GM23338 (cell line): Measurements from ENCODE around the gene RAB11FIP3. TPM values are rescaled to one million over a fixed set of nuclear protein-coding genes. Genes with fewer than 3 reads are reported as not detected.

ENCODE experiments used
- ATAC-seq: fragments of 200-7000 bp; cut with Tn5 transposase; 3 replicates; pipeline ENCODE4 v1.9.1; 2020
- DNase-seq: peaks from one replicate; pipeline ENCODE4 v3.0.0-alpha.2; 2015; ENCODE audit warnings: low spot score
- H2AFZ ChIP-seq: fragments of 200-600 bp; sonication (generic); 2 replicates; pipeline ENCODE4 v1.8.0; 2016; ENCODE audit warnings: antibody characterized with exemption, mild to moderate bottlenecking, moderate library complexity
- H3F3A ChIP-seq: fragments of 200-600 bp; sonication (generic); replicated peaks from 2 replicates; pipeline ENCODE4 v1.8.0; 2017; ENCODE audit warnings: antibody characterized with exemption, mixed run types, low read depth
- H3K27ac ChIP-seq: fragments of 200-600 bp; sonication (generic); 2 replicates; pipeline ENCODE4 v1.6.1; 2016; ENCODE audit warnings: low read depth
- H3K27me3 ChIP-seq: fragments of 200-600 bp; sonication (generic); 2 replicates; pipeline ENCODE4 v1.8.0; 2016; ENCODE audit warnings: mild to moderate bottlenecking, mixed run types, moderate library complexity; ENCODE audit not compliant: insufficient read depth
- H3K36me3 ChIP-seq: fragments of 200-600 bp; sonication (generic); 2 replicates; pipeline ENCODE4 v1.8.0; 2016; ENCODE audit warnings: mild to moderate bottlenecking; ENCODE audit not compliant: insufficient read depth
- H3K4me1 ChIP-seq: fragments of 200-600 bp; sonication (generic); 2 replicates; pipeline ENCODE4 v1.8.0; 2016; ENCODE audit warnings: mild to moderate bottlenecking, moderate library complexity; ENCODE audit not compliant: insufficient read depth
- H3K4me2 ChIP-seq: fragments of 200-600 bp; sonication (generic); 2 replicates; pipeline ENCODE4 v1.7.1; 2017; ENCODE audit warnings: mixed run types
- H3K4me3 ChIP-seq: fragments of 200-600 bp; sonication (generic); 2 replicates; pipeline ENCODE4 v1.6.1; 2016; ENCODE audit warnings: mixed run types
- H3K79me2 ChIP-seq: fragments of 200-600 bp; sonication (generic); replicated peaks from 2 replicates; pipeline ENCODE4 v1.8.0; 2017; ENCODE audit warnings: mild to moderate bottlenecking; ENCODE audit not compliant: insufficient read depth
- H3K9me2 ChIP-seq: fragments of 200-600 bp; sonication (generic); 2 replicates; pipeline ENCODE4 v1.8.0; 2017; ENCODE audit not compliant: insufficient read depth
- H4K20me1 ChIP-seq: fragments of 200-600 bp; sonication (generic); replicated peaks from 2 replicates; pipeline ENCODE4 v1.8.0; 2017; ENCODE audit warnings: mild to moderate bottlenecking; ENCODE audit not compliant: insufficient read depth
- H3K27ac Mint-ChIP-seq: 2 replicates; pipeline ENCODE4 v1.8.0; 2020; ENCODE audit warnings: inconsistent platforms, mild to moderate bottlenecking, moderate library complexity, mixed read lengths
- H3K27me3 Mint-ChIP-seq: 3 replicates; pipeline ENCODE4 v1.8.0; 2022; ENCODE audit warnings: low read depth, mild to moderate bottlenecking, moderate library complexity, mixed read lengths, inconsistent platforms; ENCODE audit not compliant: insufficient read depth, poor library complexity
- H3K36me3 Mint-ChIP-seq: 3 replicates; pipeline ENCODE4 v1.8.0; 2021; ENCODE audit warnings: low read depth, mild to moderate bottlenecking, inconsistent platforms, moderate library complexity, mixed read lengths
- H3K4me1 Mint-ChIP-seq: 3 replicates; pipeline ENCODE4 v1.8.0; 2020; ENCODE audit warnings: mild to moderate bottlenecking, inconsistent platforms, mixed read lengths
- H3K4me3 Mint-ChIP-seq: 3 replicates; pipeline ENCODE4 v1.8.0; 2021; ENCODE audit warnings: moderate library complexity, mild to moderate bottlenecking, inconsistent platforms, mixed read lengths
- H3K9me3 Mint-ChIP-seq: 3 replicates; pipeline ENCODE4 v1.8.0; 2020; ENCODE audit warnings: moderate library complexity, mild to moderate bottlenecking, inconsistent platforms, mixed read lengths
- CREB1 ChIP-seq: fragments of 250-450 bp; sonication (Bioruptor Pico); IDR thresholded peaks from 2 replicates; pipeline ENCODE4 v1.5.0; 2020; ENCODE audit warnings: low read depth, mild to moderate bottlenecking, moderate library complexity
- EZH2 ChIP-seq: fragments of 200-600 bp; sonication (generic); IDR thresholded peaks from one replicate; pipeline ENCODE4 v1.8.0; 2017; ENCODE audit warnings: antibody characterized with exemption, mild to moderate bottlenecking, low read depth; ENCODE audit not compliant: unreplicated experiment
- EZH2phosphoT487 ChIP-seq: fragments of 200-600 bp; sonication (generic); IDR thresholded peaks from one replicate; pipeline ENCODE4 v1.8.1; 2018; ENCODE audit warnings: antibody characterized with exemption; ENCODE audit not compliant: unreplicated experiment
- JUNB ChIP-seq: IDR thresholded peaks from one replicate; pipeline ENCODE4 v1.6.1; 2016; ENCODE audit warnings: antibody characterized with exemption; ENCODE audit not compliant: unreplicated experiment
- NANOG ChIP-seq: IDR thresholded peaks from 2 replicates; pipeline ENCODE4 v1.6.1; 2016; ENCODE audit warnings: antibody characterized with exemption, borderline replicate concordance
- POLR2AphosphoS5 ChIP-seq: IDR thresholded peaks from 2 replicates; pipeline ENCODE4 v1.6.1; 2016; ENCODE audit warnings: antibody characterized with exemption, low read depth
- STAT1 ChIP-seq: IDR thresholded peaks from one replicate; pipeline ENCODE4 v1.6.1; 2016; ENCODE audit warnings: antibody characterized with exemption; ENCODE audit not compliant: unreplicated experiment
- polyA plus RNA-seq: library from polyadenylated mRNA; unstranded; fragments of >200 nt; fragmentation: Nextera tagmentation; extraction: Ambion mirVana; gene quantifications from 2 replicates; pipeline ENCODE4 v1.2.1, GENCODE V29; 2016
- total RNA-seq: library from RNA; depleted of rRNA; stranded (reverse); fragments of >200 nt; shearing (Covaris generic); gene quantifications from 2 replicates; pipeline ENCODE4 v1.2.3, GENCODE V29; 2014
- TF ChIP-seq, protein P1 (sequence below): IDR thresholded peaks from one replicate; pipeline ENCODE4 v1.6.1; 2018; ENCODE audit warnings: antibody characterized with exemption; ENCODE audit not compliant: unreplicated experiment
- TF ChIP-seq, protein P2 (sequence below), 2 experiments: fragments of 200-600 bp in 1 of 2; sonication (generic) in 1 of 2; conservative IDR thresholded peaks; 2 replicates each; pipeline versions ENCODE4 v1.5.1 to v1.6.1; 2016 to 2017; ENCODE audit warnings: antibody characterized with exemption in 2 of 2, low read depth in 2 of 2, mild to moderate bottlenecking in 2 of 2, moderate library complexity in 1 of 2
- TF ChIP-seq, protein P3 (sequence below): IDR thresholded peaks from 2 replicates; pipeline ENCODE4 v1.6.1; 2016; ENCODE audit warnings: antibody characterized with exemption
- TF ChIP-seq, protein P4 (sequence below): fragments of 250-450 bp; sonication (Bioruptor Pico); IDR thresholded peaks from 2 replicates; pipeline ENCODE4 v1.5.0; 2020; ENCODE audit warnings: mild to moderate bottlenecking, moderate library complexity

Gene RAB11FIP3
- total and polyA plus RNA-seq, 2 experiments from 2014 or later, result 3.2 to 29.2 TPM

DNA sequence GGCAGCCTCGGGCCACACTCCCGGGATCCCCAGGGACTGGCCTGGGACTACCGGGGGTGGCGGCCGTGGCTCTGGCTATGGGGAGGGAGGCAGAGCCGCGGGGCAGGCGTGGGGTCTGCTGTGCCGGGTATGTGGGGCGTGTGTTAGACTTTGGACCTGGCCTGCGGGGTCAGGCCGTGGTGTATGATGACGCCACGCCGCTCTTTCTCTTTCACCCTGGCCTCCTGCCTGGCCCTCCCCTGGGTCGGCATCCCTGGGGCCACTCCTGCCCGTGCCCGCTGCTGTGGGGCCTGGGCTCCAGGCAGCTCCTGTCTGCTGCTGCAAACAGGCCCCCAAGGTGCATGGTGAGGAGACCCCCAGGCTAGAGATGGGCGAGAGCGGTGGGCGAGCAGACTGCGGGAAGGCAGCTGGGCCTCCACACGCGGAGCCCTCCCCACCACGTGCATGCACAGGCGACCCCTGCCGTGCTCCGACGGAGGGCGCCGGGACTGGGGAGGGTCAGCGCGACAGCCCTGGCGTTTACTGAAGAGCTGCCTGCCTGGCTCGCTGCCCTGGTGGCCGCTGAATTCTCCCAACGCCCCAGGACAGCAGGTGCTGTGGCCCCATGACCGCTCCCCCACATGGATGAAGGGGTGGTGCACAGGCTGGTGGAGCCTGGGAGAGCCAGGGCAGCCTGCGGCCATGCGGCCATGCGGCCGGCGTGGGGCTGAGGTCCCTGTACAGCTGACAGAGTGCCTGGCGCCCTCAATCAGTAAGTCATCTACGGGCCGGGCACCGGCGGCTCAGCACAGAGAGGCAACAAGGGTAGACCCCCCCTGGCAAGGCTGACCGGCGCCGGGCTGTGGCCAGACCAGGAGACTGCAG, 118.1 kb downstream of the RAB11FIP3 start:
- H4K20me1 ChIP-seq, result peaks cover 8% of the 10 kb centered on the region; the same call in 1 of the 2 replicates
- TF ChIP-seq POLR2AphosphoS5, result no peak
- TF ChIP-seq EZH2, result no peak
- TF ChIP-seq CREB1 (CRISPR knock-in tag), result no peak
- no peak for TF ChIP-seq NANOG
- TF ChIP-seq, protein P1, sequence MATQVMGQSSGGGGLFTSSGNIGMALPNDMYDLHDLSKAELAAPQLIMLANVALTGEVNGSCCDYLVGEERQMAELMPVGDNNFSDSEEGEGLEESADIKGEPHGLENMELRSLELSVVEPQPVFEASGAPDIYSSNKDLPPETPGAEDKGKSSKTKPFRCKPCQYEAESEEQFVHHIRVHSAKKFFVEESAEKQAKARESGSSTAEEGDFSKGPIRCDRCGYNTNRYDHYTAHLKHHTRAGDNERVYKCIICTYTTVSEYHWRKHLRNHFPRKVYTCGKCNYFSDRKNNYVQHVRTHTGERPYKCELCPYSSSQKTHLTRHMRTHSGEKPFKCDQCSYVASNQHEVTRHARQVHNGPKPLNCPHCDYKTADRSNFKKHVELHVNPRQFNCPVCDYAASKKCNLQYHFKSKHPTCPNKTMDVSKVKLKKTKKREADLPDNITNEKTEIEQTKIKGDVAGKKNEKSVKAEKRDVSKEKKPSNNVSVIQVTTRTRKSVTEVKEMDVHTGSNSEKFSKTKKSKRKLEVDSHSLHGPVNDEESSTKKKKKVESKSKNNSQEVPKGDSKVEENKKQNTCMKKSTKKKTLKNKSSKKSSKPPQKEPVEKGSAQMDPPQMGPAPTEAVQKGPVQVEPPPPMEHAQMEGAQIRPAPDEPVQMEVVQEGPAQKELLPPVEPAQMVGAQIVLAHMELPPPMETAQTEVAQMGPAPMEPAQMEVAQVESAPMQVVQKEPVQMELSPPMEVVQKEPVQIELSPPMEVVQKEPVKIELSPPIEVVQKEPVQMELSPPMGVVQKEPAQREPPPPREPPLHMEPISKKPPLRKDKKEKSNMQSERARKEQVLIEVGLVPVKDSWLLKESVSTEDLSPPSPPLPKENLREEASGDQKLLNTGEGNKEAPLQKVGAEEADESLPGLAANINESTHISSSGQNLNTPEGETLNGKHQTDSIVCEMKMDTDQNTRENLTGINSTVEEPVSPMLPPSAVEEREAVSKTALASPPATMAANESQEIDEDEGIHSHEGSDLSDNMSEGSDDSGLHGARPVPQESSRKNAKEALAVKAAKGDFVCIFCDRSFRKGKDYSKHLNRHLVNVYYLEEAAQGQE, result no peak
- TF ChIP-seq, protein P2, sequence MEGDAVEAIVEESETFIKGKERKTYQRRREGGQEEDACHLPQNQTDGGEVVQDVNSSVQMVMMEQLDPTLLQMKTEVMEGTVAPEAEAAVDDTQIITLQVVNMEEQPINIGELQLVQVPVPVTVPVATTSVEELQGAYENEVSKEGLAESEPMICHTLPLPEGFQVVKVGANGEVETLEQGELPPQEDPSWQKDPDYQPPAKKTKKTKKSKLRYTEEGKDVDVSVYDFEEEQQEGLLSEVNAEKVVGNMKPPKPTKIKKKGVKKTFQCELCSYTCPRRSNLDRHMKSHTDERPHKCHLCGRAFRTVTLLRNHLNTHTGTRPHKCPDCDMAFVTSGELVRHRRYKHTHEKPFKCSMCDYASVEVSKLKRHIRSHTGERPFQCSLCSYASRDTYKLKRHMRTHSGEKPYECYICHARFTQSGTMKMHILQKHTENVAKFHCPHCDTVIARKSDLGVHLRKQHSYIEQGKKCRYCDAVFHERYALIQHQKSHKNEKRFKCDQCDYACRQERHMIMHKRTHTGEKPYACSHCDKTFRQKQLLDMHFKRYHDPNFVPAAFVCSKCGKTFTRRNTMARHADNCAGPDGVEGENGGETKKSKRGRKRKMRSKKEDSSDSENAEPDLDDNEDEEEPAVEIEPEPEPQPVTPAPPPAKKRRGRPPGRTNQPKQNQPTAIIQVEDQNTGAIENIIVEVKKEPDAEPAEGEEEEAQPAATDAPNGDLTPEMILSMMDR (conservative IDR thresholded peaks at IDR 0.05; ENCODE audit: low read depth in 2 of 2), result no peak; a peak in 1 of 4 replicates
- TF ChIP-seq STAT1, result no peak
- TF ChIP-seq JUNB, result no peak
- TF ChIP-seq, protein P3, sequence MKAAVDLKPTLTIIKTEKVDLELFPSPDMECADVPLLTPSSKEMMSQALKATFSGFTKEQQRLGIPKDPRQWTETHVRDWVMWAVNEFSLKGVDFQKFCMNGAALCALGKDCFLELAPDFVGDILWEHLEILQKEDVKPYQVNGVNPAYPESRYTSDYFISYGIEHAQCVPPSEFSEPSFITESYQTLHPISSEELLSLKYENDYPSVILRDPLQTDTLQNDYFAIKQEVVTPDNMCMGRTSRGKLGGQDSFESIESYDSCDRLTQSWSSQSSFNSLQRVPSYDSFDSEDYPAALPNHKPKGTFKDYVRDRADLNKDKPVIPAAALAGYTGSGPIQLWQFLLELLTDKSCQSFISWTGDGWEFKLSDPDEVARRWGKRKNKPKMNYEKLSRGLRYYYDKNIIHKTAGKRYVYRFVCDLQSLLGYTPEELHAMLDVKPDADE, result no peak
- TF ChIP-seq EZH2phosphoT487, result no peak
- TF ChIP-seq, protein P4, sequence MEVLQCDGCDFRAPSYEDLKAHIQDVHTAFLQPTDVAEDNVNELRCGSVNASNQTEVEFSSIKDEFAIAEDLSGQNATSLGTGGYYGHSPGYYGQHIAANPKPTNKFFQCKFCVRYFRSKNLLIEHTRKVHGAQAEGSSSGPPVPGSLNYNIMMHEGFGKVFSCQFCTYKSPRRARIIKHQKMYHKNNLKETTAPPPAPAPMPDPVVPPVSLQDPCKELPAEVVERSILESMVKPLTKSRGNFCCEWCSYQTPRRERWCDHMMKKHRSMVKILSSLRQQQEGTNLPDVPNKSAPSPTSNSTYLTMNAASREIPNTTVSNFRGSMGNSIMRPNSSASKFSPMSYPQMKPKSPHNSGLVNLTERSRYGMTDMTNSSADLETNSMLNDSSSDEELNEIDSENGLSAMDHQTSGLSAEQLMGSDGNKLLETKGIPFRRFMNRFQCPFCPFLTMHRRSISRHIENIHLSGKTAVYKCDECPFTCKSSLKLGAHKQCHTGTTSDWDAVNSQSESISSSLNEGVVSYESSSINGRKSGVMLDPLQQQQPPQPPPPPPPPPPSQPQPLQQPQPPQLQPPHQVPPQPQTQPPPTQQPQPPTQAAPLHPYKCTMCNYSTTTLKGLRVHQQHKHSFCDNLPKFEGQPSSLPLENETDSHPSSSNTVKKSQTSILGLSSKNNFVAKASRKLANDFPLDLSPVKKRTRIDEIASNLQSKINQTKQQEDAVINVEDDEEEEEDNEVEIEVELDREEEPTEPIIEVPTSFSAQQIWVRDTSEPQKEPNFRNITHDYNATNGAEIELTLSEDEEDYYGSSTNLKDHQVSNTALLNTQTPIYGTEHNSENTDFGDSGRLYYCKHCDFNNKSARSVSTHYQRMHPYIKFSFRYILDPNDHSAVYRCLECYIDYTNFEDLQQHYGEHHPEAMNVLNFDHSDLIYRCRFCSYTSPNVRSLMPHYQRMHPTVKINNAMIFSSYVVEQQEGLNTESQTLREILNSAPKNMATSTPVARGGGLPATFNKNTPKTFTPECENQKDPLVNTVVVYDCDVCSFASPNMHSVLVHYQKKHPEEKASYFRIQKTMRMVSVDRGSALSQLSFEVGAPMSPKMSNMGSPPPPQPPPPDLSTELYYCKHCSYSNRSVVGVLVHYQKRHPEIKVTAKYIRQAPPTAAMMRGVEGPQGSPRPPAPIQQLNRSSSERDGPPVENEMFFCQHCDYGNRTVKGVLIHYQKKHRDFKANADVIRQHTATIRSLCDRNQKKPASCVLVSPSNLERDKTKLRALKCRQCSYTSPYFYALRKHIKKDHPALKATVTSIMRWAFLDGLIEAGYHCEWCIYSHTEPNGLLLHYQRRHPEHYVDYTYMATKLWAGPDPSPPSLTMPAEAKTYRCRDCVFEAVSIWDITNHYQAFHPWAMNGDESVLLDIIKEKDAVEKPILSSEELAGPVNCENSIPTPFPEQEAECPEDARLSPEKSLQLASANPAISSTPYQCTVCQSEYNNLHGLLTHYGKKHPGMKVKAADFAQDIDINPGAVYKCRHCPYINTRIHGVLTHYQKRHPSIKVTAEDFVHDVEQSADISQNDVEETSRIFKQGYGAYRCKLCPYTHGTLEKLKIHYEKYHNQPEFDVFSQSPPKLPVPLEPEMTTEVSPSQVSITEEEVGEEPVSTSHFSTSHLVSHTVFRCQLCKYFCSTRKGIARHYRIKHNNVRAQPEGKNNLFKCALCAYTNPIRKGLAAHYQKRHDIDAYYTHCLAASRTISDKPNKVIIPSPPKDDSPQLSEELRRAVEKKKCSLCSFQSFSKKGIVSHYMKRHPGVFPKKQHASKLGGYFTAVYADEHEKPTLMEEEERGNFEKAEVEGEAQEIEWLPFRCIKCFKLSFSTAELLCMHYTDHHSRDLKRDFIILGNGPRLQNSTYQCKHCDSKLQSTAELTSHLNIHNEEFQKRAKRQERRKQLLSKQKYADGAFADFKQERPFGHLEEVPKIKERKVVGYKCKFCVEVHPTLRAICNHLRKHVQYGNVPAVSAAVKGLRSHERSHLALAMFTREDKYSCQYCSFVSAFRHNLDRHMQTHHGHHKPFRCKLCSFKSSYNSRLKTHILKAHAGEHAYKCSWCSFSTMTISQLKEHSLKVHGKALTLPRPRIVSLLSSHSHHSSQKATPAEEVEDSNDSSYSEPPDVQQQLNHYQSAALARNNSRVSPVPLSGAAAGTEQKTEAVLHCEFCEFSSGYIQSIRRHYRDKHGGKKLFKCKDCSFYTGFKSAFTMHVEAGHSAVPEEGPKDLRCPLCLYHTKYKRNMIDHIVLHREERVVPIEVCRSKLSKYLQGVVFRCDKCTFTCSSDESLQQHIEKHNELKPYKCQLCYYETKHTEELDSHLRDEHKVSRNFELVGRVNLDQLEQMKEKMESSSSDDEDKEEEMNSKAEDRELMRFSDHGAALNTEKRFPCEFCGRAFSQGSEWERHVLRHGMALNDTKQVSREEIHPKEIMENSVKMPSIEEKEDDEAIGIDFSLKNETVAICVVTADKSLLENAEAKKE (CRISPR knock-in tag), result no peak
- no peaks in the 10 kb centered on the region for H3K4me1 ChIP-seq
- H3K27me3 ChIP-seq, result no peaks in the 10 kb centered on the region
- no peak for ATAC-seq
- H2AFZ ChIP-seq, result no peak overlapping the region
- peaks cover 27% of the 10 kb centered on the region for H3K79me2 ChIP-seq
- H3F3A ChIP-seq, result no peaks in the 10 kb centered on the region
- H3K4me2 ChIP-seq, result no peak overlapping the region
- no peak for DNase-seq
- no peaks in the 10 kb centered on the region for H3K9me2 ChIP-seq
- no peak overlapping the region for H3K27ac ChIP-seq
- peaks cover 2% of the 10 kb centered on the region for H3K27me3 Mint-ChIP-seq
- no peak overlapping the region for H3K27ac Mint-ChIP-seq
- no peaks in the 10 kb centered on the region for H3K36me3 ChIP-seq
- no peak overlapping the region for H3K4me3 ChIP-seq
- H3K9me3 Mint-ChIP-seq, result peaks cover 4% of the 10 kb centered on the region; the same call in 1 of the 3 replicates
- no peak overlapping the region for H3K4me3 Mint-ChIP-seq
- H3K4me1 Mint-ChIP-seq, result no peaks in the 10 kb centered on the region
- no peaks in the 10 kb centered on the region for H3K36me3 Mint-ChIP-seq
